ENCODE results near the gene NEK9.

NEK9 gene

DNA sequence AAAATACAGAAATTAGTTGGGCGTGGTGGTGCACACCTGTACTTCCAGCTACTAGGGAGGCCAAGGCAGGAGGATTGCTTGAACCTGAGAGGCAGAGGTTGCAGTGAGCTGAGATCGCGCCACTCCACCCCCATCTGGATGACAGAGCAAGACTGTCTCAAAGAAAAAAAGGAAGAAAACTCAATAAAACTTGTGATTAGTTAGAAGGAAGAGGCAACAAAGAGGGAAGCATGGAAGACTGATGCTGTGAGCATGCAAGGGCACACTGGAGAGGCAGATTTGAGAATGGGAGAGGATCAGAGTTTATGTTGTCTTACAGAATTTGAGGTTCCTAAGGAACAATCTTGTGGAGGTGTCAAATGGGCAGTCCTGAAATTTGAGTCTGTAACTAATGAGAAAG, 60.2 kb downstream of the NEK9 start:
- no peak for DNase-seq (ENCODE audit: low read depth)

DNA sequence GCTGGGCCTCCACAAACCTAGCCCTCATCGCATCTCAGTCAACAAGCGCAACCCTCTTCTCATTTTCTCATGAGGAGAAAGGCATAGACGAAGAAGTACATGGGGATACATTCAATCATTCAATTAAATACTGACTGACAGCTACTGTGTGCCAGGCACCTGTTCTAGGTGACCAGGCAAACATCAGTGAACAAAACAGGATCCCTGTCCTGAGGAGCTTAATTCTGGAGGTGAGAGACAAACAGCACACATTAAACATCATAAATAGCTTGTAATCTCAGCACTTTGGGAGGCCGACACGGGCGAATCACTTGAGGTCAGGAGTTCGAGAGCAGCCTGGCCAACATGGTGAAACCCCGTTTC, 62.7 kb downstream of the NEK9 start:
- DNase-seq (ENCODE audit: low read depth), result no peak

GRCh38 chr14:75063491-75064204, 63.2 kb downstream of the NEK9 start, which contains the start of gene ACYP1:
TSS of gene ACYP1 (minus strand) at chr14:75064024. CDS start at chr14:75063553, 471 bp downstream.
- DNase-seq (ENCODE audit: low read depth), result peak; percentile 82

- no peak for DNase-seq (ENCODE audit: low read depth)
Measured at GRCh38 chr14:75063013-75063412, 63.8 kb downstream of the NEK9 start.

GRCh38 chr14:75060420-75060819, 66.4 kb downstream of the NEK9 start:
- DNase-seq (ENCODE audit: low read depth), result no peak

DNA sequence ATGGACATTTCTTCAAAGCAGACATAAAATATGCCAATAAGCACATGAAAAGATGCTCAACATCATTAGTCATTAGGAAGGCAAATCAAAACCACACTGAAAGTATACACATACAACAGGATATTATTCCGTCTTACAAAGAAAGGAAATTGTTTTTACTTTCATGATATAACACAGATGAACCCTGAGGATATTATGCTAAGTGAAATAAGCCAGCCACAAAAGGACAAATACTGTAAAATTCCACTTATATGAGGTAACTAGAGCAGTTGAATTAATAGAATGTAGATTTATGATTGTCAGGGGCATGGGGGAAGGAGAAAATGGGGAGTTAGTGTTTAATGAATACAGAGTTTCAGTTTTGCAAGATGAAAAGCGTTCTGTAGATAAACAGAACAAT, 67.2 kb downstream of the NEK9 start:
- DNase-seq (ENCODE audit: low read depth), result no peak

- no peak for DNase-seq (ENCODE audit: low read depth)
Measured at GRCh38 chr14:75054421-75054820, 72.4 kb downstream of the NEK9 start.

DNA sequence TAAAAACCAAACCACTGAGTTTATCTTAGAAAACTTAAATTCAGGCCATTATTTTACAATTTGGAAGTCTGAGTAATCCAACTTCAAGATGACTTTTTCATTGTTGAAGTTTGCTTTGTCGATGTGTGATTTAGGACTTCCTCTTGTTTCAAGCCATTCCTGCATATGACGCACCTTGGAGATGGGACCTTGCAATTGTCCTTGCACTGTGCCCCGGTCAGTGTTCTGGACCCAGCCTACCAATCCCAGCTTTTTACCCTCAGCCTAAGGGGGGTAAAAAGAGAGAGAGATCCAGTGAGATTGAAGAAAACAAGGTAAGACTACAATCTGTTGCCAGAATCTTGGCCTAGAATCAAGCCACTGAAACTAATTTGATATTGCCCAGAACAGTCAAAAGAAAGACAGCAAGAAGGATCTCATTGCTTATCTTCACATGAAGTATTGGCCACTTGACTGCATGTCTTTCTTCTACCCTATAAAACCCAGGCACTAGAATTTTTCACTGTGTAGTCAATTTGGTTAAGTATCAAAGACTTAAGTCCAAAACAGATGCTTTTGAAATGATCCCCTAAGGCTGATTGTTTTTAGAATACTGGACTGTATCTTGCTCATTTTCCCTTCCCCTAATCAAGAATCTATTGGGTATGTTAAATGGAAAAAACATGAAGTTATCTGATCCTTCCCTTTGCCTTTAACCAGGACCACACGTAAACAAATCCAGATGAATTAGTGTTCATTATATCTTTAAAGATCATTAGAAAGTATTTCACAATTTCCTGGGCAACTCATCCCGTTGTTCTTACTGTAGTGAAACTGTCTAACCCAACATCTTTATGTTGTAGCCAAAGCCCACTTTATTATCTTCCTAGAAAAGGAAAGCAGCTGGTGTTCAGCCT, 73.2 kb downstream of the NEK9 start:
- DNase-seq (ENCODE audit: low read depth), result no peak

DNA sequence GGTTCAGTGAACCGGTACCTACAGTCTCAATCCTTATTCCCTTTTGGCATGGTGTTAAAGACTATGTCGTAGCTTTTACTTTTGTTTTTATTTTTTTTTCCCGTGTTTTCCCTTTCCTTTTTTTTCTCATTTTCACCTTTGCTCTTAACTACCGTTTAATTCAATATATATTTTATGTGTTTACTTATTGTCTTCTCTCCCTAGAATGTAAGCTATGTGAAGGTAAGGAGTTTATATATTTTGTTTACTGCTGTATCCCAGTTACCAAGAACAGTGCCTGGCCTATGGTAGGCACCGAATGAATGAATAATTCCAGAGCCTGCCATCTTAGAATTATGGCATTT, 75.3 kb downstream of the NEK9 start:
- DNase-seq (ENCODE audit: low read depth), result no peak

GRCh38 chr14:75050852-75051555, 75.8 kb downstream of the NEK9 start, which contains the start of gene MLH3:
TSS of gene MLH3 (minus strand) at chr14:75051467. CDS start at chr14:75049655, 1,812 bp downstream.
- peak; percentile 67 for DNase-seq (ENCODE audit: low read depth)

GRCh38 chr14:75049731-75050201, 77.1 kb downstream of the NEK9 start:
- no peak for DNase-seq (ENCODE audit: low read depth)

DNA sequence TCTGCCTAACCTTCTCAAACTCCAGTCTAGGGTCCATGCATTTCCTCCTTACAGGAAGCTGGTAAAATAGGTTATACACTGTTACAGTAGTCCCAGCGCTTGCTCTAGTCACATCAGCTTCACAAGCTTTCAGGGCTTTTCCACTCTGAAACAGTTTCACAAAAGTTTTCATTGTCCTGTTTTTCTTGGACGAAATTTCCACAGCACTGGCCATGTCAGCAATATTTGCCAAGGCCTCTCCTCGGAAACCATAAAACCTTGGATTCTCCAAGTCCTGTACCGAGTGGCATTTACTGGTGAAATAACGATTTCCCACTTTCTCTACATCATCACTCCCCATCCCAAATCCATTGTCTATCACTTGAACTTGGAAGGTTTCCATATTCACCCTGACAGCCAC, 77.7 kb downstream of the NEK9 start:
- no peak for DNase-seq (ENCODE audit: low read depth)

GRCh38 chr14:75048101-75048500, 78.7 kb downstream of the NEK9 start:
- no peak for DNase-seq (ENCODE audit: low read depth)

DNA sequence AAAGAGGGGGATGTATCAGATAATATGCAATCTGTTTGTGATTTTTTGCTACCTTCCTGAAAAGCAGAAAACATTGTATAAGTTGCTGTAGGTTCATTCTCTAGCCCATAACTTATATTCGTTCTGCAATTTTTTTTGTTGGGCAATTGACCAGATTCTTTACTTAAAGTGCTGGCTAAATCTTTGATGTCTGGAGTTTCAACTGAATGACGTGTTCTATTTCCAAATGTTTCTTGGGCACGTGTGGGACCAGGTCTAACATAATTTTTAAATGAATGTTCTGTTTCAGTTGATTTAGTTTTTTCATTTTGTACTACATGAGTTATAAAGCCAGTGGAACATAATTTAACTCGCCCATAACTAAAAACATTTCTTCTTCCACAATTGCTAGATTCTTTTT, 79.3 kb downstream of the NEK9 start:
- DNase-seq (ENCODE audit: low read depth), result no peak

DNA sequence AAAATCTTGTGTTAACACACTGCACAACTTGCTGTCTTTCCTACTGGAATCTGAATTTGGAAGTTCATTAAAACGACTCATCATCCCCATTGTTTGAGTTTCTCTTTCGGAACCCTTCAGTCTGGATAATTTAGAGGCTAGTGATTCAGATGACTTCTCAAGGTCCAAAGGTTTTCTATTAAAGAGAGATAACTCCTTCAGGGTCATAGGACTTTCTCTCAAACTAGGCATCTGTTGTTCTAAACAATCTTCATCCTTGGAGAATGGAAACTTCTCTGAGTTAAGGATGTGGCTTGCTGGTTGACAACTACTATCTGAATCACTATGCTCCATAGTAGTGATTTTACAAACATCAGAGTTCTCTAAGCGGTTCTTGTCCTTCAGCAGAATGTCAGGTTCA, 79.9 kb downstream of the NEK9 start:
- DNase-seq (ENCODE audit: low read depth), result no peak

GRCh38 chr14:75046275-75046674, 80.6 kb downstream of the NEK9 start:
- DNase-seq (ENCODE audit: low read depth), result no peak

GRCh38 chr14:75044752-75045151, 82.1 kb downstream of the NEK9 start:
- DNase-seq (ENCODE audit: low read depth), result no peak

DNA sequence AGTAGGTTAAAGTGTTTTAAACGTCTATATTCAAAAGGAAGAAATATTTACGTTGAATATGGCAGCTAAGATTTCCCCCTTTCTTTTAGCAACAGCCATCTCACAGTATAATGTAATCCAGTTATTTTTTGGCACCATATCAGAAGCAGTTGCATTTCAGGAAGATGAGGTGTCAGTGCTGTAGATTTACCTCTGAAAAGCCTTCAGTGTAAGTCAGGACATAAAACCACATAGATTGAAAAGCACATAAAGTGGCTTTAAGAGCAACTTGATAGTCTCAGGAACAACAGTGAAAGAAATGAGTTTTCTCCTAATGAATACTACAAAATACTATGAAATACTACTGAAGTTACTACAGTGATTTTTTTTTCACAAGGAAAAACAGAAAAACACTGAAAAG, 82.5 kb downstream of the NEK9 start:
- no peak for DNase-seq (ENCODE audit: low read depth)

DNA sequence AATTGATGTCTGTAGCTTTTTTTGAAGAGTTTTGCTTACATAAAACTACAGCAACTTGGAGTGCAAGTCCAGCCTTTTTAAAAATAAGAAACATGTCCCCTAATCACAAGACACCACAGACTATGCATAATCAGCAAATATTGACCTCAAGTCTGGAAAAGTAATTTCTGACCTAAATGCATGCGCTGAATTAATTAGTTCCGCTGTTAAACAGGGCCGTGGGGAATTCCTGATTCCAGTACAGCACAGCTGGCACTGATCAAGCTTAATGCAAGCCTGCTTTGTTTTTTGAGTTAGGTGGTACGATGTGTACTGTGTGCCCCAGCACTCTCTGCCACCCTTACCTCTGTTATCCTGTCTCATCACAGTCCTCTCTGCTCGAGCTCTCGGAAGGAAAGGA, 84.8 kb downstream of the NEK9 start:
- no peak for DNase-seq (ENCODE audit: low read depth)

- no peak for DNase-seq (ENCODE audit: low read depth)
Measured at GRCh38 chr14:75041613-75042012, 85.2 kb downstream of the NEK9 start.

- DNase-seq (ENCODE audit: low read depth), result no peak
Measured at GRCh38 chr14:75040959-75041358, 85.9 kb downstream of the NEK9 start.

DNA sequence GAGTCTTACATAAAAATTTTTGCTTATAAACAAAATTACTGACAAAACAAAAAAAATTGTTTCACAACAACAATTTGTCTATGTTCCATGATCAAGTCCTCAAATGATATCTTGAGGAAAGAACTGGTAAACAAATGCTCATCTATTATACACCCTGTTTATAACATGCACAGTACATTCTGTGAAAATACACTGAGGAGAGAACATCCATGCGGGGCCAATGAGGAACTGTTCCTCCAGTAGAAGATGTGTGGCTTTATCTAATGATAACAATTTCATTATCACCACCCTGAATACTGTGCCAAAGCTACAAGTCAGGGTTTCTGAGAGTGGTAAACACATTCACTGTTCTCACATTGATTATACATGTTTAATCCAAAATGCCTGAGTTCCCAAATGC, 86.3 kb downstream of the NEK9 start:
- DNase-seq (ENCODE audit: low read depth), result no peak

DNA sequence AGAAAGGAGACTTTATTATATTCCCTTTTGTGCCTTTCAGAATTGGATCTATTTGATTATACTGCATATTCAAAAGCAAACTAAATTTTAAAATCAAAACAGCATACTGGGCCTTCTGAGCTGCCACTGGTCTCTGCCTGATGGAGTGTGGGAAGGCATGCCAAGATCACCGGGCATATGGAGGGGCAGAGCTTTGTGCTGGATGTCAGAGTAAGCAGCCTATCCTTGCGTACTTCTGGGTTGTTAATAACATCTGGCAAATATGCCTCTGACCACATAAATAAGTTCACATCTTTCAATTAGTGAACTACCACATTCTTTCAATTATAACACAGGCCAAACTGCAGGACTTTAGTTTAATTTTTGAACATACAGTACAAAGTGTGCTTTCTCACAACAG, 93.9 kb downstream of the NEK9 start:
- DNase-seq (ENCODE audit: low read depth), result no peak

Measured in activated T-helper 1 cell treated with Interleukin-2 at 50 U/mL for 16 hours (primary cell).